Myocyte (in vitro differentiated cells): ENCODE measurements around the gene PRKAR1B. TPM values are rescaled to one million over a fixed set of nuclear protein-coding genes. Genes with fewer than 3 reads are reported as not detected.

Experiments used
- DNase-seq: peaks from one replicate; pipeline ENCODE4 v3.0.0-alpha.2; 2012; ENCODE audit warnings: low read depth
- polyA plus RNA-seq: library from polyadenylated mRNA; unstranded; fragments of >200 nt; gene quantifications from one replicate; pipeline ENCODE4 v1.2.1, GENCODE V29; 2012; ENCODE audit warnings: missing spikeins
- total RNA-seq: library from RNA; depleted of rRNA; stranded (reverse); fragments of >200 nt; gene quantifications from 2 replicates; pipeline ENCODE4 v1.2.3, GENCODE V29; 2014

Gene PRKAR1B
- total RNA-seq: 12.3 and 16.4 TPM in 2 replicates
- 14.8 TPM for polyA plus RNA-seq

- DNase-seq: peak; percentile 36
Measured at GRCh38 chr7:727104-727805, at the start of gene PRKAR1B. Gene PRKAR1B, minus strand, starts transcription at chr7:727281. Its CDS starts 15,776 bp downstream, at chr7:711505.

DNA sequence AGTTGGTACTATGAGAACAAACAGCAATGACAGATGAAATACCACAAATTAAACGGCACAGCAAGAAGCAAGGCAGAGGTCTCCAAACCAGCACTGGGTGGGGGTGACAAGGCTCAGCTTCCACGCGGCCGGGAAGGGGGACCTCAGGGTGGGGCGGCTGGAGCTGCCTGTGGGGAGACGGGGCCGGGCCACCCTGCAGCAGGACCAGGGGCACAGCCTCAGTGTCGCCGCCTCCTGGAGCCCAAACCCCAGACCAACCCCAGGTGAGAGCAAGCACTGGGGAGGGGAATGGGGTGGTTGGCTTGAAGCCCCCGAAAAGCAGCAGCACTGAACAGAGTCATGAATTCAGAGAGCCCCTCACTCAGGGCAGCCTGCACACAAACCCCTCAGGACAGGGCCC is 49.3 kb upstream of the PRKAR1B start:
- no peak for DNase-seq

- DNase-seq: peak; percentile 43
Measured at GRCh38 chr7:774161-775109, 47.4 kb upstream of the PRKAR1B start.

DNA sequence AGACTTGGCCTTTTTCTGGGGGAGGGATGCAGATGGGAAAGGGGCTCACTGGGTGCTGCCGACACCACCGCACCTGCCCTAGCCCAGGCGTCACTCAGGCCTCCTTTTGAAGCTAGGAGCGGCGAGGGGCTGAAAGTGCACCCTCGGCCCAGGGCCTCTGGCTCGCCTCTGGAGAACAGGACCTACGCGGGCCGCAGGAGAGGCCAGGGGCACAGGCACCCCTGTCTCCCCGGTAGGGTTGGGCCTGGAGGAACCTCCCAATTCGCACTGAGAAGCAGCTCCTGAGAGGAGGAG is 46.5 kb upstream of the PRKAR1B start:
- DNase-seq: no peak

- DNase-seq: no peak
Measured at GRCh38 chr7:772861-773621, 46.0 kb upstream of the PRKAR1B start.

GRCh38 chr7:772392-772791 is 45.3 kb upstream of the PRKAR1B start:
- DNase-seq: no peak

DNA sequence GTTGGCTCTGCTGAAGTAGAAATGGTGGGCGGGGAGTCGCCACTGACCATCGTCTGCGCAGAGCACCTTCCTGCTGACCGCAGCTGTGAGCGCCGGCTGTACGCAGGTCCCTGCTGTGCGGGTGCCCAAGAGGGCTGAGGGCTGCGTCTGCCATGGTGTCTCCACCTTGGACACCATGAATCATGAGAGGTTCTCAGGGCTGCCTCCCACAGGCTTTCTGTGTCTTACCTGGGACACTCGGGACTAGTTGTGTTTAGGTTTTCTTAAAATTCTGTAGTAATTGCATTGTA is 44.9 kb upstream of the PRKAR1B start:
- no peak for DNase-seq

DNA sequence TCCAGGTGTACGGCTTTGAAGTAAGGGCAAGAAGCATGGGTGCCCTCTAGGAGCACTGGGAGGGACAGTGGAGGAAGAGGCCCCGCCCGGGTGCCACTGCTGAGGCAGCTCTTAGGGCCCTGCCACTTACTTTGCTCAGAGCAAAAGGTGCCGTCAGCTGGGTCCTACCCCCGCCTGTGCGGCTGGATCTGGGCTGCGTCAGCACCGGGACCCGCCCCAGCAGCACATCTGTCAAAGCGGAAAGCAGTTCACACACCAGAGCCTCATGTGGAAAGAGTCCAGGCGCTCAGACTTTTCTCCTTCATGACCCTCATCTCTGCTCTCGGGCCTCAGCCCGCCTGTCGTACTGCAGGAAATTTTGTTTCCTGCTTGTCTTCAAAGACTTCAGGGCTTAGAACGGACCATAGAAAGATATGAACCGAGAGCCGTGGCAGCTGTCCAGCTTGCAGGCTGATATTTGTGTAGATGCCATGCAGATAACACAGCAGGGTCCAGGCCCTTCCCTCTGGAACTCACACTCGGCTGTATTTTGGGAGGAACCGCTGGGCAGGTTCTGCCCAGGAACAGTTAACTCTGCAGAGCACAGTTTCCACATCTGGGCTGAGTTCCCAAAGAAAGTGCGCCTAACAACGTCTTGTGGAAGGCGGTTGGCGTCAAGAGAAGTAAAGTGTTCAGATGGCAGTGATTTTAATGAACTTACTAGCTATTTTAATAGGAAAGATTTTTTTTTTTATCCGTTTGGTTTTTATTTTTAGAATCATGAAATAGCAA is 44.3 kb upstream of the PRKAR1B start:
- no peak for DNase-seq

DNA sequence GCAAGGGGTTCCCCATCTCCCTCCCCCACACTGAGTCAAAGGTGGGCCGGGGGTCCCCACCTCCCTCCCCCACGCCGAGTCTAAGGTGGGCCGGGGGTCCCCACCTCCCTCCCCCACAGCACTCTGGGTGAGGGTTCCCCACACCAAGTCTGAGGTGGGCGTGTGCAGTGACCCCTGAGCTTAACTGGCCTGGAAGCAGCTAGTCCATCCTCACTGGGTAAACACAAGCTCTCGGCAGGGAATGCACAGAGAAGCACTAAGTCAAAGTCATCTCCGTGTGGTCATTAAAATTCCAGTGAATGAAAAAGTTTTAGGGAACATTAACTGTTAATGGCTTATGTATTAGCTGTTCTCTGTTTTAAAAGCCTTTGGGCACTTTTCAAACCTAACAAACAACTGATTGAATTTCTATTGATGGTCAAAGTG is 43.7 kb upstream of the PRKAR1B start:
- no peak for DNase-seq

DNA sequence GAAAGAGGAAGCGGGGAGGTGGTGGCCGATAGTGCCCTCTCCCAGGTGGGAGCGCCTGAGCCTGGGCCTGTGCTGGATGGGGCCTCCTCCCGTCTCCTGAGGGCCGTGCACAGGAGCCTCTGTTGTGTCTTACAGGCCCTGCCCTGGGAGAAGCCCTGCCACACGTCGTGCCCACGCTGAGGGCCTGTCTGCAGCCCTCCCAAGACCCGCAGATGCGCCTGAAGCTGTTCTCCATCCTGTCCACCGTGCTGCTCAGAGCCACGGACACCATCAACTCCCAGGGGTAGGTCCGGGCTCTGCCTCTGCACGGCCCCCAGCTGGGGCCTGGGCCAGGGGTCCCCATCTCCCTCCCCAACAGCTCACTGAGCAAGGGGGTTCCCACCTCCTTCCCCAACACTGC is 43.3 kb upstream of the PRKAR1B start:
- no peak for DNase-seq

DNA sequence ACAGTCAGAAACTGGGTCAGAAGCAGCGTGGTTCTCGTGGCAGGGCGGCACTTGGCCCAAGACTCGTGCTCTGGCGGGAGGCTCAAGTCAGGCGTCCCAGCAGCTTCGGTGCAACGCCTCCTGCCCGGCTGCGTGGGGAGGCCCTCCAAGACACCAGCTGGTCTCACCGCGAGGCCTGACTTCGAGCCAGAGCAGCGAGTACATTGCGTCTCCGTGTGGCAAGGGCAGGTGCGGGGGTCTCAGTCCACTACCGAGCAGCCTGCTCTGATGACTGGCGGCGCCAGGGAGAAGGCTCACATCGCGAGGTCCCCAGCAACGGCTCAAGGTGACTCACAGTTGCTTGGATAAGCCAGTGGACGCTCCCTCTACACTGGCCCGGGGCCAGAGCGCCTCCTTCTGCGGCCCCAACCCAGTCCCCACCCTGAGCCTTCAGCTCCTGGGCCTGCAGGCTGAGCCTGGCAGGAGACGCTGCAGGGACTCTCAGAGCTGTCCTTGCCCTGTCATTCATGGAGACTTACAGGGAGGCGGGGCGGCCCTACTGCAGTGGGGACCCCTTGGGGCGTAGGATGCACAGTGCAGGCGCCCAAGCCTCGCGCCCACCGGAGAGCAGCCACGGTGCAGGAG is 41.9 kb upstream of the PRKAR1B start:
- peak; percentile 16 for DNase-seq

DNA sequence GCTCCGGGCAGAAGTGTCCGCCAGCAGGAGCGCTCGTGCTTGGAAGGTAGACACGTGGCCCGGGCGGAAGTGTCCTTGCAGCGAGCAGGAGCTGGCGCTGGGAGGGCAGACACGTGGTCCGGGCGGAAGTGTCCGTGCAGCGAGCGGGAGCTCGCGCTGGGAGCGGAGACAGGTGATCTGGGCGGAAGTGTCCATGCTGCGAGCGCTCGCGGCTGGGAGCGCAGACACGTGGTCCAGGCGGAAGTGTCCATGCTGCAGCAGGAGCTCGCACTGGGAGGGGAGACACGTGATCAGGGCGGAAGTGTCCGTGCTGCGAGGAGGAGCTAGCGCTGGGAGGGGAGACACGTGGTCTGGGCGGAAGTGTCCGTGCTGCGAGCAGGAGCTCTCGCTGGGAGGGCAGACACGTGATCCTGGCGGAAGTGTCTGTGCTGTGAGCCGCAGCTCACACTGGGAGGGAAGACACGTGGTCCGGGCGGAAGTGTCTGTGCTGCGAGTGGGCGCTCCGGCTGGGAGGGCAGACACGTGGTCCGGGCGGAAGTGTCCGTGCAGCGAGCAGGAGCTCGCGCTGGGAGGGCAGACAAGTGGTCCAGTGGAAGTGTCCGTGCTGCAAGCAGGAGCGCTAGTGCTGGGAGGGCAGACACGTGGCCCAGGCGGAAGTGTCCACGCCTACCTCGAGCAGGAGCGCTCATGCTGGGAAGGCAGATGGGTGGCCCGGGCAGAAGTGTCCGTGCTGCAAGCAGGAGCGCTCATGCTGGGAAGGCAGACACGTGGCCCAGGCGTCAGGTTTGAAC is 41.1 kb upstream of the PRKAR1B start:
- DNase-seq: no peak

DNA sequence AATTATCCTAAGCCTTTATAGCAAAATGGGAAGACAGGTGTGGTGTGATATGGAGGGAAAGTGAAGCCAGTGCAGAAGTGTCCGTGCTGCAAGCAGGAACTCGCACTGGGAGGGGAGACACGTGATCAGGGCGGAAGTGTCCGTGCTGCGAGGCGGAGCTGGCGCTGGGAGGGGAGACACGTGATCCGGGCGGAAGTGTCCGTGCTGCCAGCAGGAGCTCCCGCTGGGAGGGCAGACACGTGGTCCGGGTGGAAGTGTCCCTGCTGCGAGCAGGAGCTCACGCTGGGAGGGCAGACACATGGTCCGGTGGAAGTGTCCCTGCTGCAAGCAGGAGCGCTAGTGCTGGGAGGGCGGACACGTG is 40.5 kb upstream of the PRKAR1B start:
- no peak for DNase-seq

GRCh38 chr7:765383-765782 is 38.3 kb upstream of the PRKAR1B start:
- DNase-seq: no peak

- DNase-seq: no peak
Measured at GRCh38 chr7:763762-764161, 36.7 kb upstream of the PRKAR1B start.

DNA sequence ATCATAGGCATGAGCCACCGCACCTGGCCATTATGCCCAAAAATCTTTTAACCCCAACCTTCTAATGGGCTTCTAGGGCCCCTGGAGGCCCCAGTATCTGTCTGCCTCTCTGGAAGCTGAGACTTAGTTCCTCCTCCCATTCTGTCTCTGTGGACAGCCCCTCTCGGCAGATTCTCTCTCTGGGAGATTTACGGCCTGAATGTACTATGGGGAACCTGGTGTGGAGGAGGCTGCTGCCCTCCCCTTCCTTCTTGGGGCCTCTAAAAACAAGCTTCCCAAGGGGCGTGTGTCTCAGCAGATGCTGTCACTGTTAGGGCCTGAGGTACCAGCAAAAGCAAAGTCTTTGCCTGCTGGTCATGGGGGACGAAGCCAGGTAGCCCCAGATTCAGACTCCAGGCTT is 35.8 kb upstream of the PRKAR1B start:
- no peak for DNase-seq

- DNase-seq: no peak
Measured at GRCh38 chr7:761631-762030, 34.5 kb upstream of the PRKAR1B start.

GRCh38 chr7:761101-761500 is 34.0 kb upstream of the PRKAR1B start:
- DNase-seq: no peak

DNA sequence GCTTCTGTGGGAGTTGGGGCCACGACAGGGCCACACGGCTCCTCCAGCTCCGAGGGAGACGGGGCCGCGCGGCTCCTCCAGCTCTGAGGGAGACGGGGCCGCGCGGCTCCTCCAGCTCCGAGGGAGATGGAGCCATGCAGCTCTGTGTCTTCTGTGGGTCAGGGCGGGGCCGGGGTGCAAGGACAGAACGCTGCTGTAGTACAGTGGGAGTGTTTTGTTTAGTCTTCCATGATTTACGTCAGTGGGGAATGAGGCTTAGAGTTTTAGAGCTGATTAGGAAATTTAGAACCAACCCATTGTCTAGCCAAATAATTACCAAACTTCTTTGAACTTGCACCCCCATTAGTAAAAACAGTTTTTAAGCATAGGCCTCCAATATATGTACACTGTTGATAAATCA is 32.9 kb upstream of the PRKAR1B start:
- no peak for DNase-seq

- no peak for DNase-seq
Measured at GRCh38 chr7:759569-759968, 32.5 kb upstream of the PRKAR1B start.
